Measurements from ENCODE around the gene DERL3.

The DERL3 gene

DNA sequence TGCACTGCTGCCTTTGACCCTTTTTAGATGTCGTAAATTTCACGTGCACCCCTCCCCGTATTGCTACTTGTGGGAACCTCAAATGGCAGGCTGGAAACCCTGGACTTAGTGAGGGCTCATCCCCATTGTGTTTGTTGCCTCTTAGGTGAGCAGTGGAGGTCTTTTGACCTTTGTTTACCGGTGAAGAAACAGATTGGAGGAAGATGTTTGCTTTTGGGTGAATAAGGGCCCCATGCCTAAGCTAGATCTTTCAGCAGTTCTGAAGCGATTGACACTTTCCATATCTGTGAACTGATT, 51.3 kb downstream of the DERL3 start:
- Histone ChIP-seq H3K27ac (peak overlapping the region in 20 of 21 experiments; percentile 97 to 100 (median 100)), H3K4me3 (peak overlapping the region; percentile 58 to 90 (median 82))

DNA sequence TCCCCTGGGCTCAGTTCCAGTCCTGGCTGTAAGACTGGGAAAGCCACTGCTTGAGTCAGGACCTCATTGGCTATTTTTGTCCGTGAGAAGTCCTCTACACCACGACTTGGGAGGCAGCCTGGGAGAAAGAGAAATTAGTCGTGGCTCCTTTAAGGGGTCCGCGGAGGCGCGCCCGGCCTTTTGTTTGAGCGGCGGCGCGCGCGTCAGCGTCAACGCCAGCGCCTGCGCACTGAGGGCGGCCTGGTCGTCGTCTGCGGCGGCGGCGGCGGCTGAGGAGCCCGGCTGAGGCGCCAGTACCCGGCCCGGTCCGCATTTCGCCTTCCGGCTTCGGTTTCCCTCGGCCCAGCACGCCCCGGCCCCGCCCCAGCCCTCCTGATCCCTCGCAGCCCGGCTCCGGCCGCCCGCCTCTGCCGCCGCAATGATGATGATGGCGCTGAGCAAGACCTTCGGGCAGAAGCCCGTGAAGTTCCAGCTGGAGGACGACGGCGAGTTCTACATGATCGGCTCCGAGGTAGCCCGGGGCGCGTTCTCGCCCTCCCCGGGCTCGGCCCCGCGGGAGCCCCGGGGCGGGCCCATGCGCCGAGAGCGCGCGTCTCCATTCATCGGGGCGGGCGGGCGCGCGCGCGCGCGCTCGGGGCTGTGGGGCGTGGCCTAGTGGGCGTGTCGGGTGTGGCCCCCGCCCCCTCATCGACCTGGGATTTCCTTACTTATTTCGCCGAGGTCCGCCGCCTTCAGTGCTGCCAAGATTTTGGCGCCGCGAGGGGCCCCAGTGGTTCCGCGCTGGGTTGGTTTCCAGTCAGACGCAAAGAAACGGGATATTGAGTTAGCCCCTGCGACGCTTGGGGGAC, 51.8 kb downstream of the DERL3 start, which contains the start of gene SMARCB1:
SMARCB1 (plus strand) TSS at position 215 of the 848 bp plus-strand sequence; CDS start at position 419, 204 bp downstream.
- Histone ChIP-seq H3K27ac (peak within 1 kb of the TSS; percentile 97 to 100 (median 100)), H3K4me3 (peak within 1 kb of the TSS; percentile 58 to 90 (median 82))

GRCh38 chr22:23786261-23786710, 52.5 kb downstream of the DERL3 start:
- Histone ChIP-seq H3K4me3 (peak overlapping the region; percentile 58 to 90 (median 82)), H3K27ac (peak overlapping the region in 20 of 21 experiments; percentile 97 to 100 (median 100))

All from skin epidermis (tissue), 12 donors.